Measurements from ENCODE around the gene CDC42BPG.

The CDC42BPG gene

DNA sequence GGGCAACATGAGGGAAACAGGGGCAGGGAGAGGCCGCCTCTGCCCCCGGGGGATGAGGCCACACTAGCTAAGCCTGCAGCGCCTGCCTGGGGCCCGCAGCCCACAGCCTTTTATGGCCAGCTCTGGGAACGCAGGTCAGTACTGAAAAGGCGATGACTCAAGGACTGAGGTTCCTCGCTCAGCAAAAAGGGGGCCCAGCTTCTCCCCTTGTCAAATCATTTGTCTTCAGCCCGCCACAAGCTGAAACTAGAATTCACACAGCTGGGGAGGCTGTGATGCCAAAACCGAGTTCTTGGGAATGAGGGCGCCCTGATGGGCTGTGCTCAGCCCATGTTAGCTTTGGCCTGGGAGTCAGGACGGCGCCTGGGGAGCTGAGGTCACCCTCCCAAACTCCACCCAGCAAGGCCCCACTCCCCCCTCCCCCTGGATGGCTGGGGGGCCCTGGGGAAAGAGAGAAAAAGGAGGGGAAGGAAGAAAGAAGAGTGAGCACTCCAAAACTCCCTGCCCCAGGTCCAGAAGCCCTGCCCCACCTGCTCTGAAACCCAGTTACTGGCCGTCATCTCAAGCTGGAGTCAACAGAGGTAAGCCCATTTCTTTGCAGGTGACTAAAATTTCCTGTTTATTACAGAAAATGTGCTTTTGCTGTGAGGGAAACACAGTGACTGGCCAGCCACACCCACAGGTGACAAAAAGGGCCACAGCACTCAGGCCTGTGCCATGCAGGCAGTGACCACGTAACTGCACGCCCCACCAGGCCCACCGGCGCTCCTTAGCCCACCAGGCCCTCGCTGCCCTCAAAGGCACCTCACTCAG lies 20.2 kb upstream of the CDC42BPG start:
- no peak for DNase-seq

DNA sequence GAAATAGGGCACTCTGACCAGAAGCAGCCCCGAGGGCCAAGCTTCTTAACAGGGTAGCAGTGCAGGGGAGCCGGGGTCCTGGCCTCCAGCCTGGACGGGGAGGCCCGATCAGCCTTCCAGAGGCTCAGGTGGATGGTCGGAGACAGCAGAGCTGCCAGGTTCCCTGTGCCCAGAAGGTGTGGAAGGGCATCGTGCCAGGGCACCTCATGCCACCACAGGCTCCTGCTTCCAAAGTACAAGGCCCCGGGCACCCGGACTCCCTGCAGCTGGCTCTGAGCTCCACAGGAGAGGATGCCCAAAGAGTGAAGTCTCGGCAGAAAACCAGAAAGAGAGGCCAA lies 19.7 kb upstream of the CDC42BPG start:
- no peak for DNase-seq

DNA sequence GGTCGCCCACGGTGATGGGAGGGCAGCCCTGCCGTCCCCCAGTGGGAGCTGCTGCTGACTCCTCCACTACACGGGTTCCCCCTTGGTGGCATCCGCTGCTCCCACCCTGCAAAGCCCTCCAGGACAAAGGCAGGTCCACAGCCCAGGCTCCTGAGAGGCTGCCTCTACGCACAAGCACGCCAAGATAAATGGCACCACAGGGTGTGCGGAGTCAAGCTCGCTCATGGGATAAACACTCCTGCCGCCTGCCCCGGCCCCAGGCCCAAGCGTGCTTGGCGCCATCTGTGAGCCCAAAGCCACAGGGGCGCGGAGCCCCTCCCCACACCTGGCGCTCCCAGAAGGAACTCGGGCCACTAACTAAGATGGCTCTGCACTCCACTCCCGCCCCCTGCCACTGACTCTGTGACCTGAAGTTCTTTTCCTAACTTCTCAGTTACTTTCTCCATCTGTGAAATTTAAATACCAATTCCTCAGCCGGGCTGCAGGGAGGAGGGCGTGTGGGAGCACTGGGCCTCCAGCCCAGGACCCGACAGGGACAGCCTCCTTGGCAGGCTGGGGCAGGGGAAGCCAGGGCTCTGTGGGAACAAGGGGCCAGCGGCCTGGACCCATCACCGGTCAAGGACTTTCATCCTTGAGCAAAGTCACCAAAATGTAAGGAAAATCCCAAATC lies 19.1 kb upstream of the CDC42BPG start:
- DNase-seq: no peak

DNA sequence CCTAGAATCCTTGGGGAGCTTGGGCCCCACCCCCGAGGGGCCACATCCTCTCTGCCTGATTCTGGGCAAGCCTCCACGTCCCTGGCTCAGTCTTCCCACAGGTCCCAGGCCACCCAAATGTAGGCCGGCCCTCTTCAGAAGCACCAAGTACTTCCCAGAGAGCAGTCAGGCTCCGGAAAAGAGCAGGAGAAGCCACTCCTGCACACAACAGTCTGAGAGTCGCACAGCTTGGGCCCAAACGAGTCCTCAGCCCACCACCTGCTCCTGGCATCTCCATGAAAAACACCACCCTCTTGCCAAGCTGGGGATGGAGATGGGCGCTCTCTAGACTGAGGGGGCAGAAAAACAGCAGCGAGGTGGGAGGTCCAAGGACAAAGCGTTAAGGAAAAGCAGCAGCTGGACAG lies 18.5 kb upstream of the CDC42BPG start:
- no peak for DNase-seq

DNA sequence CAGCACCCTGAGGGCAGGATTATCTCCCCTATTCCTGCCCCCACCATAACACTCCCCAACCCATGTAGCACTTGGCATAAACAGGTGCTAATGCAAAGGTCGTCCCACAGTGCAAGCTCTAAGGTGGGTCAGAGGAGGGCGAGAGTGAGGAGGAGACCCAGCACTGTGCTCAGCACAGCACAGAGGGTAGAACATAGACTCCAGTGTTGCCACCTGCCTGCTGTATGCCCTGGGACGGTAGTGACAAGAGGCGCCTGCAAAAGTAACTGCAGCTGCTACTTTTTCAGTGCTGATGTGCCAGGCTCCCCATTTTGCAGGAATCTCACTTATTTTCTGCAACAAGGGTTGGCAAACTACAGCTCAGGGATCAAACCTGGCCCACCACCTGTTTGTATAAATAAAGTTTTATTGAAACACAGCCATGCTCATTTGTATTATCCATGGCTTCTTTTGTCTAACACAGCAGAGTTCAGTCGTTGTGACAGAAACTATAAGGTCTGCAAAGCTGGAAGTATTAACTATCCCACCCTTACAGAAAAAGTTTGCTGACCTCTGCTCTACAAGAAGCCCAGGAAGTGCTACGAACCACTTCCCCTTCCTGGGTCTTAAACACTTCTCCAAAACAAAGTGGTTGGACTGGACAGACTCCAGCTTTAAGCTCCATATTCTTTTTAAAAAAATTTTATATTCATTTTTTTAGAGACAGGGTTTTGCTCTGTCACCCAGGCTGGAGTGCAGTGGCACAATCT lies 16.9 kb upstream of the CDC42BPG start:
- DNase-seq: no peak

DNA sequence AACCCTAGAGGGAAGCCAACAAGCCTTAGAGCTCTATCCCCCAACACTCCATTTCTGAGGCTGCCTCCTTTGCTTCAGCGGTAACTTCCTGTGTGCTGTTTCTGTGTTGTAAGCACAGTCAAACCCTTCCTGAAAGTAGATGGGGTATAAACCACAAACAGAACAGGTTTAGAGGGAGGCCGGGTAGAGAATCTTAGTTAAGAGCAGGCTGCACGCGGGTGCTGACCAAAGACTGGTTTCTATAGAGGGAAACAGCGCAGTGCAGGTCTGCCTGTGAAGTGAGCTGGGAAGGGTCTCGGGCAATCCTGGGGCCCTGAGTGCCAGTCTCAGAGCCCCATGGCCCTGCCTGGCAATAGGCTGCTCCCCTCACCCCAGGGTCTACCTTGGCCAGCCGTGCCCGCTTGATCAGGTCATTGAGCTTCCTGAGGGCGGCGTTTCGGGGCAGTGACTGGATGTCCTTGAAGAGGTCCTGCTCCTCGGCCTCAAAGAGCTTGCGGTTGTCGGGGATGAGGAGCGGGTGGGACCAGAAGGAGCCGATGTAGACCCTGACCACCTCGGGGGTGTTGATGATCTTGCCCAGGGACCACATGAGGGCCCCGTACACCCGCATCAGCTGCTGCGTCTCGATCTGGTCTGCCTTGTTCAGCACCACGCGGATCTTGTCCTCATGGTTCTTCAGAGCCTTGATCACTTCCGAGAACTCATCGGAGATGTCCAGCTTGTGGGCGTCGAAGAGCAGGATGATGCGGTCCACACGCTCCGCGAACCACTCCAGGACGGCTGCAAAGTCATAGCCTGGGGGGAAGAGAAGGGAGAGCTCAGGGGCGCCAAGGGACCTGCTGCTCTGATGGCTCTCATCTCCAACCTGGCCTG lies 15.3 kb upstream of the CDC42BPG start:
- no peak for DNase-seq

DNA sequence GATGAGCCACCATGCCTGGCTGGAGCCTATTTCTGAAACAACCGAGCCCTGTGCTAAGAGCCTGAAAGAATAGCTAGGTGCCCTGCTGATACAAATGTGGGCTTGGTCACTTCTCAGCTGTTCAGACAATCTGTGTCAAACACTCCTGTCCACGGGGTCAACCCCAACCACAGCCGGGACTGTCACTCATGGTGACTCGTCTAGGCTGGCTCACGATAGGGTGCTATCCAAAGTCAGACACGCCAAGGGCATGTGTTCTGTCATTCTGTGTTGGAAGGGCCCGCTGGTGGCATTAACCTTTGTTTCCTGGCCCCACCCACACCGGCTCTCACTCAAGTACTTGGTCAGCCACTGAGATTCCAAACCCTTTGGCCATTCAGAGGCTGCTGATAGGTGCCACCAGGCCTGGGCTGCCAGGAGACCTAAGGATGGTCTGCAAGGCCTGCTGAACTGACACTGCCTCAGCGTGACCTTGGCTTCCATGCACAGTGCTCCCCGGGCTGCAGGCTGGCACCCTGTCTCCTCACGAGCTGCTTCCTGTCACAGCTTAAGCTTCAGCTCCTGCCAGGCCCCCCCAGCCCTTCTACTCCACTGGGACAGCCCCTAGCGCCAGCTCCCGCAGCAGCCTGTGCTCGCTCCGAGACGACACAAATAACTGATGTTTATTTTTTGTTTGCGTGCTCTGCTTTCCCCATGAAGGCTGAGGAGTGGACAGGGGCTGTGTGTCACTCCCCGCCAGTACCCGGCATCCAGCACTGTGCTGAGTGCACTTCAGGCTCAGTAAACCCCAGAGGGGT lies 14.2 kb upstream of the CDC42BPG start:
- DNase-seq: peak in 1 of 2 donors; percentile 37

DNA sequence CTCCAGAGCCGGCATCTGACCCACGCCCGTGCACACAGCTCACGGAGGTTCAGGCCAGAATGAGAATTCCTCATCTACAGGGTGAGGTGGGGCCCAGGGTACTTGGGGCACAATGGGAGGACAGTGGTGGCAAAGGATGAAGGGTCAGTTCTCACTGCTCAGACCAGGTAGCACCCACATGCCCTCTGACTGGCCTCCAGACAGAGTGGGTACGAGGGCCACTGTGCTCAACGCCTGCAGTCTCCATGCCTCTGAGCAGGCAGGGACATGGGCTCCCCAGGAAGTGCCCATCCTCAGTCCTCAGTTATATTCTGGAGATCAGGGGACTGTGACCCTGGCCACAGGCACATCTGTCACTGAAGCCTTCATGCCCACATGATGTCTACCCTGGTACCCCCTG lies 13.0 kb upstream of the CDC42BPG start:
- DNase-seq: no peak

DNA sequence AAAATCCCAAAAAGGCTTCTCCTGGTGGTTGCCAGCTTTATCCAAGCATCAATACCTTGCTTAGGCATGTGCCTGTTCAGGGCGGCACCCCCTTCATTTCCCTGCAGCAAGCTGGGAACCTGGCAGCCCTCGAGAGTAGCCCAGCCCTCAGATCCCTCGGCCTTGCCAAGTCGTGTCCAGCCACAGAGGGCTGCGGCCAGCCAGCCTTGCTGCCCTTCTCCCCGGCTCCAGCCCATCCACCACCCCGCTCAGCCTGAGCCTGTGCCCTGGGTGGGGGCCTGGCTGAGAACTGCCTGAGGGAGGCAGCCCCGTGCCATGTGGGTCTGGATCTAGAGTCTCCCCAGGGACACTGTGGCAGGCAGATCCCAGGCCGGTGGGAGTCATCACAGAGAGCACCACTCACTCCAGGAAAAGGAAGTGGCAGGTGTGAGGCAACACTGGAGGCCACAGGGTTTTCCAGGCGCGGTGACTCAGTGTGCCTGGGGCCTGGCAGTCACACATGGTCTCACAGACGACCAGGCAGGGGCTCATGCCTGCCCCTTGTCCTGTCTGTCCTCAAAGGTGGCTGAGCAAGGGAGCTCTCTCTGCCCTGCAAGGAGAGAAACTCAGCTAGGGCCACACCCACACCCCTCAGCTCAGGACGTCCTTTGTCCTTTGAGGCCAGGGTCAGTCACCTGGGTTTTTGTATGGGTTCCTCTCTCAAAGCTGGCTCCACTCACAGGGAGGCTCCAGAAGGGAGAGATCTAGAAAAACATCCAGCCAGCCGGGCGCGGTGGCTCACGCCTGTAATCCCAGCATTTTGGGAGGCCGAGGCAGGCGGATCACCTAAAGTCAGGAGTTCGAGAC lies 12.2 kb upstream of the CDC42BPG start:
- DNase-seq: peak; percentile 25 to 65

DNA sequence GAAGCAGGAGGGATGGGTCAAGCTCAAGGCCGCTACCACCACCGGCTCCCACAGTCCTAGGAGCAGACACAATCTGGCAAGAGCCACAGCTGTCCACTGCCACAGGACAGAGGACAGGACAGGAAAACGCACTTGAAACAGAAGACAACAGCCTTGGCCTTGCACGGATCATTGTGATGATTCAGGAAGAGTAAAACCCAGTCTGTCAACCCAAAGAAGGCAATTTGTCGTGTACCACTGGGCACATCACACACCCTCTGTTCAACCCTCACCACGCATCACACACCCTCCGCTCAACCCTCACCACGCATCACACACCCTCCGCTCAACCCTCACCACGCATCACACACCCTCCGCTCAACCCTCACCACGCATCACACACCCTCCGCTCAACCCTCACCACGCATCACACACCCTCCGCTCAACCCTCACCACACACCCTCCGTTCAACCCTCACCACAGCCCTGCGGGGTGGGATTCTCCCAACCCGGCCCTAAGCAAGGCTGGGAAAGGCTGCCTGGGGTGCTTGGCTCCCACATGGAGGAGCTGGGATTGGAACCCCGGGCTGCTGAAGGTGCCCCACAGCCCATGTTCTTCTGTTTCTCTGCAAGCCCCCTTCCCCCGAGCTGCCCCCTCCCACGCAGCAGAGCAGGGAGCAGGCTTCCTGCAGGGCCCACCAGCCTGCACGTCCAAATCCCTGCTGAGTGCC lies 11.3 kb upstream of the CDC42BPG start:
- DNase-seq: no peak

DNA sequence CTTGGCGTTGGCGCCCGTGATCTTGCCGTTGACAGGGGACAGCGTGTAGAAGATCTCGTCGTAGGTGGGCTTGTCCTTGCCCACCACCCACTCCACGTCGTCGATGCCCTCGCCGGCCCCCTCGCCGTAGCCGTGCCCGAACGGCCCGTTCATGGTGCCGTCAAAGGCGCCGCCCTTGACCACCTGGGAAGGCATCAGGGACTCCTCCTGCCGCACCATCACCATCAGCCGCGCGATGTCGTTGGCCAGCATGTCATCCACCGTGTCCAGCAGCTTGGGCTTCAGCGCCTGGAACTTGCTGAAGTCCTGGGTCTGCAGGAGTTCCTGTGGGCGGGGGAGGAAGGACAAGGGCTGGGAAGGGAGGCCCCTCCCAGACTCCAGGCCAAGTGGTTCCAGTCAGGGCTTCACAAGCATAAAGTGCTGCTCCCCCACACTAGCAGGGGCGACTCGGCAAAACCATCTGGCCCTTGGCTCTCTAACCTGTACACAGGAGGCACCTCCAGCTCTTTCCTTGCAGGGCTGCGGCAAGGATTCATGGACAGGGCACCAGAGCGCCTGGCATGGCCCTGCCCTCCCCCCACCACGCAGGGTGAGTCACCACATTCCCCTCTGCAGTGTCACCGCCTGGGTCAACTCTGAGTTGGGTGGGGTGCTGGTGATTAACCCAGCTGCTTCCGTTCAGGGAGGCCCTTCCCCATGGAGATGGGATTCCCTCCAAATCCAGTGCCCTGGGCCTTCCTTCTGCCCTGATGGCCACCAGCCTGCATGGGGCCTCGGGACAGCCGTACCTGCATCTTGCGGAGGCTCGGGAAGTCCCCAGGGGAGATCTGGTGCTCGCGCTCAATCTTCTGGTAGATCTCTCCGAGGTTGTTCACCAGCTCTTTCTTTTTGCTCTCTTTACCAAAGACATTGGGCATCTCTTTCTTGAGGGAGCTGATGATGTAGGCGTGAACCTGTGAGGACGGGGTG lies 10.4 kb upstream of the CDC42BPG start:
- peak; percentile 18 to 67 for DNase-seq

DNA sequence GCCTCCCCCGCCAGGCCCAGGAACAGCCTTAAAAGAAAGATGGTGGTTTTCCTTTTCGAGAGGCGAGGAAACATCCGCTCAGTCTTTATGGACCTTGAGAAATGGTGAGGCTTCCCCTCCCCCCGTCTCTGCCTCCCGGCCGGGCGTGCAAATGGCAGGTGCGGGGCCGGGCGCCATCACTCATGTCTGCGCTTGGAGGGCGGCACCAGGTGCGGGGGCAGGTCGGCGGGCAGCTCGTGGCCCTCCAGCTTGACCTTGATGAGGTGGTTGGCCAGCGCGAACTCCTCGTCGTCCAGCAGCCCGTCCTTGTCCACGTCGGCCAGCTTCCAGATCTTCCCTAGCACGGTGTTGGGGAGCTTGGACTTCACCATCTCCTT lies 9.7 kb upstream of the CDC42BPG start:
- no peak for DNase-seq

DNA sequence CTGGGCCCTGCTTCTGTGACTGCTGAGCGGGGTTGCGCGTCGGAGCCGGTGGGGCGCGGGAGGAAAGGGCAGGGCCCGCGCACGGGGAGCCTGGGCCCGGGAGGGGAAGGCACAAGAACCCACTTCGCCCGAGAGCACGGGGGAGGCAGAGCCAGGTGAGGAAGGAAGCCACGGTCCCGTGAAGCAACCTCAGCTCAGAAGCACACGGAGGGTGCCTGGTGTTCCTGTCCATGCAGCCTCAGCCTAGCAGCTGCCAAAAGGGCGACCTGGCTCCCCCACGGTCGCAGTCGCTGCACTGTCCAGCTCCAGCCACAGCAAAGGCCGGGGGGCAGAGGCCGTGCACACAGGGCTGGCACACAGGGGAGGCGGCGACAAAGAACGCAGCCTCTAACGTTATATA lies 9.3 kb upstream of the CDC42BPG start:
- DNase-seq: no peak

DNA sequence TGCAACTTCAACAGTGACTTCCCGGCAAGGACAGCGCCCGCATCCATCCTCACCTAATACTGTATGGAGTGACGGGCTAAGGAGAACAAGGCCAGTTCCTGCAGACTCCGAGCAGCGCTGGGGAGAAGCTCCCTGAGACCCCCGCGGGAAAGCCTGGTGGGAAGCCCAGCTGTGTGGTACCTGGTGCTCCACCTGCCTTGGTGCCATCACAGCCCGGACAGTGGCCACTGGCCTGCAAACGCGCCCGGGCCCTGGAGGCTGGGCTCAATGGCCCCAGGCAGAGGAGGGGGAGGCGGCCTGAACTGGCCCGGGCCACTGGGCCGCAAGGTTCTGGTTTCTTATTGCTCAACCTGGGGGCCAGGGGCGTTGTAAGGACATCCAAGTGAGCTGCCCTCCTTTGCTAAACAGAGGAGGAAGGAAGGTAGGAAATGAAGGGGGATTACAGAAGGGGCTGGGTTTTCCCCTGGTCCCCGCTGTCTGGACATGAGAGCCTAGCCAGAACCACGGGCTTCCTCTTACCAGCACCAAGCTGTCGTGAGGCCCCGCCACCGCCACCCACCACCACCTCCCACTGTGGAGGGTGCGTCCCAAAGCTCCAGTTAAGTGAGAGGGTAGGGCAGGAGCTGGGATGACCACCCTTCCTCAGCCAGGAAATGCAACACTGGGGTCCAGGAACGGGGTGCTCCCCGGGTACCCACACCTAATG lies 8.5 kb upstream of the CDC42BPG start:
- no peak for DNase-seq

DNA sequence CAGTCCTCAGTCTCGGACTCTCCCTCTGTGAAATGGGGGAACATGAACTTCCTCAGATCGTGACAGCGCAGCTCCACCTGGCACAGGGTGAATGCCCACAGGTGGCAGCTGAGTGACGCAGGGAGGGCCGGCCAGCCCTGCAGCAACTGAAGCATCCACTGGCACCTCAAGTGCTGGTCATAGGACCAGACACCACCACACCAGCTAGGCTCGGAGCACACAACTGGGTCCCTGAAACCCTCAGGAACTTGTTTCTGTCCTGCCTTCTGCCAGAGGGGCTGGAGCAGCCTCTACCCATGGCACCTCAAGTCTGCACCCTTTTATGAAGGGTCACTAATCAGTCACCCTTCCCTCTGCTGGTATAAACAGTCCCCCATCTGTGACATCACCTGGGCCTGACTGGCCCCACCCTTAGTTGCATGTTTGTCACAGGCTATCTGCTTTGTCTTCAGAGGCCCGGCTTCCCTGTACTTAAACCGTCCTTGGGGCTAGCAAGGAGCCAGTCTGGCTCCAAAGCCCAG lies 7.4 kb upstream of the CDC42BPG start:
- no peak for DNase-seq

DNA sequence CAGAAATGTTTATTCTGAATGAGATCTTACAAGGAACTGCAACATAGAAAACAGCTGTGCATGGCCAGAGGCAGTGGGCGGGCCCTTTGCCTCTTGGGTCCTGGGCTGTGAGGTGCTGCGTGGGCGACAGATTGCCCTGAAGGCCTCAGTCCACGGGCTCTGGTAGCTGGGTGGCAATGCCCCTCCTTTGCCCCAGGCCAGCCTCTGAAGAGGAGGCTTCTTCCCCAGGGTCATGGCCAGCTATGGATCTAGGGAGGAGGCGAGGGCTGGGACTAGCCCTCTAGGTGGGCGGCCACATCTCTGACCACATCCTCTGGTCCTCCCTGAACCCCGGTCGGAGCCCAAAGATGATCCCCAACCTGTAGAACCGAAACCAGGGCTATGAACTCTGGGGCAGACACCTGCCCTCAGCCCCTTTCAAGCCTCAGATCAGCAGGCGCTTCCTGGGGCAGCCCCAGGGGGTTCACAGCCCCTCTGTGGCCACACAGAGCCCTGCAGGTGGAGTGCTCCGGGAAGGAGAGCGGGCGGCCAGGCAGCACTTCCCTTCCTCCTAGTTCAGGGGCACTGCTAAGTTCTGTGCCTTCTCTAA lies 6.6 kb upstream of the CDC42BPG start:
- no peak for DNase-seq

DNA sequence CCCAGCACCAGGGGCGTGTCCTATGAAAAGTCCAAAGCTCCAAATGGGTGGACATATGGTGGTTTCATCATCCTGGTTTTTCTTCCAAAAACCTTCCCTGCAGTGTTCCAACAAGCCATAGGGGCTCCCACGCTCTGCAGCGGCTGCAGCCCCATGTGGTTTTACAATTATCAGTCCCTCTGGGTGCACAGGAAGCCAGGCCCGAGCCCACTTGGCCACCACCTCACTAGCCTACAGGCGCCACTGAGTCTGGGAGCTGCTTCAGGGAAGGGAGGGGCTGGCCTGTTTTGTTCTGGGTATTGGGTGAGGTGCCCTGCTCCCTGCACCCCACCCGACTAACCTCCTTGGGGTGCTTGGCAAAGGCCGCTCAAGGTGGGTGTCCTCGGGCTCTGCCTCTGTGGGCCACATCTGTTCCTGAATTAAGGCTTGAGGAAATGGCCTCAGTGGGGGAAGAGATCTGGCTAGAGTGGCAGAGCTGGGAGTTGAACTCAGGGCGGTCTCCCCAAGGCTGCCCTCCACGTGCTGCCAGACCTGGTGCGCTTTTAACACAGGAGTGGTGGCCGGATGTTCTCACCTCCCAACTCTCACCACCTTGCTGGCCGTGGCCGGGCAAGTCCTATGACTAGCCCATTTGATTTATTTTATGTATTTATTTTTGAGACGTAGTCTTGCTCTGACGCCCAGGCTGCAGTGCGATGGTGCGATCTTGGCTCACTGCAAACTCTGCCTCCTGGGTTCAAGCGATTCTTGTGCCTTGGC lies 5.3 kb upstream of the CDC42BPG start:
- DNase-seq: no peak

All from bone marrow (tissue), 2 donors.